Ovary (tissue), 9 donors: ENCODE data around the gene FHAD1. TPM values are rescaled to one million over a fixed set of nuclear protein-coding genes. Genes with fewer than 3 reads are reported as not detected.

Source experiments
- DNase-seq, 5 donors: peaks; one replicate each; pipeline ENCODE4 v3.0.0-alpha.2; 2019 to 2020
- H3K27ac ChIP-seq, 2 donors: fragments of 200-600 bp; one replicate each; pipeline versions ENCODE4 v1.5.1 to v1.8.0; 2019 to 2022
- H3K27me3 ChIP-seq: fragments of 200-600 bp; one replicate; pipeline ENCODE4 v1.8.0; 2022
- H3K36me3 ChIP-seq: fragments of 200-600 bp; sonication (generic); one replicate; pipeline ENCODE4 v1.5.1; 2019
- H3K4me1 ChIP-seq: one replicate; pipeline ENCODE4 v1.8.1; 2013; ENCODE audit warnings: mild to moderate bottlenecking, moderate library complexity; ENCODE audit not compliant: insufficient read depth
- H3K4me3 ChIP-seq: fragments of 200-600 bp; sonication (generic); one replicate; pipeline ENCODE4 v1.5.1; 2017
- H3K9me3 ChIP-seq, 2 donors: fragments of 200-600 bp in 1 of 2; sonication (generic) in 1 of 2; one replicate each; pipeline versions ENCODE4 v1.5.1 to v1.8.1; 2013 to 2019; ENCODE audit warnings: mild to moderate bottlenecking in 1 of 2, moderate library complexity in 1 of 2
- EP300 ChIP-seq: sonication (generic); formaldehyde crosslinking; IDR thresholded peaks from one replicate; pipeline ENCODE4 v1.6.1; 2017; ENCODE audit warnings: antibody characterized with exemption
- POLR2A ChIP-seq: fragments of 450-650 bp; IDR thresholded peaks from one replicate; pipeline ENCODE4 v1.6.1; 2017; ENCODE audit warnings: antibody characterized with exemption, mild to moderate bottlenecking, moderate library complexity
- WGBS, 3 donors: extraction: QIAGEN DNeasy Blood & Tissue Kit in 1 of 3; methylation state at CpG; one replicate each; pipeline versions ENCODE4 v1.1.5 to v1.1.7; 2013 to 2017; 5-methylcytosine and 5-hydroxymethylcytosine counted together
- intact Hi-C, 4 donors: fragments of 100-400 bp; cut with DNase I; formaldehyde crosslinking; loops; one replicate each; pipeline versions ENCODE4 v1.11.0 to v1.15.1; 2022 to 2023
- polyA plus RNA-seq, 2 donors: library from polyadenylated mRNA; stranded (reverse); fragments of 200-250 nt in 1 of 2; fragments of 350-450 nt in 1 of 2; fragmentation: Illumina TruSeq in 1 of 2; extraction: RNeasy Lipid Tissue Mini Kit (QIAGEN cat#74804) in 1 of 2; gene quantifications; one replicate each; pipeline ENCODE4 v1.2.3, GENCODE V29; 2013 to 2014
- total RNA-seq, 7 donors: library from RNA; depleted of rRNA in 2 of 7; stranded (reverse); fragments of >200 nt in 2 of 7; fragmentation: NEBNext Ultra II Directional in 3 of 7; extraction: Animal tissue kit (Norgen Biotek cat#: 25700) in 3 of 7; gene quantifications; one replicate each; pipeline versions ENCODE4 v1.1.0 to v1.2.4, GENCODE V29; 2016 to 2023
- TF ChIP-seq, protein P1 (sequence below), 3 donors: fragments of 450-650 bp in 2 of 3; fragments of 200-600 bp in 1 of 3; IDR thresholded peaks; one replicate each; pipeline versions ENCODE4 v1.5.1 to v1.8.0; 2016 to 2022; ENCODE audit warnings: antibody characterized with exemption in 3 of 3, mild to moderate bottlenecking in 1 of 3
- donor health status: DM: no; HTN: no; CAD: no; lungs with moderate emphysema.
- donor health status: DM: no; HTN: no; CAD: no.
- donor health status: Bipolar disorder and iron deficiency.
- donor health status: DM: yes; HTN: yes; CAD: no.
- donor health status: DM: no; HTN: no; CAD: no.
- donor health status: DM: yes; HTN: yes; CAD: no.

The FHAD1 gene
- total and polyA plus RNA-seq, 9 donors, result 0.40 to 23.0 (median 1.4) TPM

DNA sequence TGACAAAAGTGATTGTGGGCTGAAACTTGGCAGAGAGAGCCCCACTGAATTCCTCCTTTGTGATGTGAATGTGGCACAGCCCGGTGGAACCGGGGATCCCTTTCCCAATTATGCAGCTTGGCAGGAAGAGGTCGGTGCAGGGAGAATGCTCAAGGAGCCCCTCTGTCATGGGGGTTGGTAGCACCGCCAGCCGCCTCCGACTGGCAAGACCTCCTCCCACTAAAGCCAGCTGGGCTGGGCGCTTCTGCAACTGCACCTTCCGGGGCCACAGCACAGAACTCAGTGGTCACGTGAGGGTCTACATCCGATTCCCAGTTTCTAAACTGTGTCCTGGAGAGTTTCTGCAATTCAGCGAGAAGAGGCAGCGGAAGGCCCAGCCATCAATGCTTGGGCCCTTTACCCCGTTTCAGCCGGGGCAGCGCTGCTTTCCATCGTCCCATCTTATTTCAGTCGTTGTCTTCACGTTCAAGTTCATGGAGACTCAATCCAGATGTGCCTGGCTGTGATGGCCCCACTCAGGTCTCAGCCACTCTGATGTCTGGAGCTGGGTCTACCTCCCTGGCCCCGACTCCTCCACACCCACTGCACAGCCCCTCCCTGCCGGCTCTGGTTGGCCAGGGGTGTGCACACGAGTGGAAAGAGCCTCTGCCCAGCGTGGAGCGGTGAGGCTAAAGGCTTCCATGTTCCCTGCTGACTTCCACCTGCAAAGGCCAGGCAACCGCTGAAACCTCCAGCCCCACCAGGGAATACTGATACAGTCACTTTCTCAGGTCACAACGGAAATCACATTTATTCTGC, 39.8 kb upstream of the FHAD1 start:
- no peaks in the 10 kb centered on the region for H3K36me3 ChIP-seq
- TF ChIP-seq, protein P1, sequence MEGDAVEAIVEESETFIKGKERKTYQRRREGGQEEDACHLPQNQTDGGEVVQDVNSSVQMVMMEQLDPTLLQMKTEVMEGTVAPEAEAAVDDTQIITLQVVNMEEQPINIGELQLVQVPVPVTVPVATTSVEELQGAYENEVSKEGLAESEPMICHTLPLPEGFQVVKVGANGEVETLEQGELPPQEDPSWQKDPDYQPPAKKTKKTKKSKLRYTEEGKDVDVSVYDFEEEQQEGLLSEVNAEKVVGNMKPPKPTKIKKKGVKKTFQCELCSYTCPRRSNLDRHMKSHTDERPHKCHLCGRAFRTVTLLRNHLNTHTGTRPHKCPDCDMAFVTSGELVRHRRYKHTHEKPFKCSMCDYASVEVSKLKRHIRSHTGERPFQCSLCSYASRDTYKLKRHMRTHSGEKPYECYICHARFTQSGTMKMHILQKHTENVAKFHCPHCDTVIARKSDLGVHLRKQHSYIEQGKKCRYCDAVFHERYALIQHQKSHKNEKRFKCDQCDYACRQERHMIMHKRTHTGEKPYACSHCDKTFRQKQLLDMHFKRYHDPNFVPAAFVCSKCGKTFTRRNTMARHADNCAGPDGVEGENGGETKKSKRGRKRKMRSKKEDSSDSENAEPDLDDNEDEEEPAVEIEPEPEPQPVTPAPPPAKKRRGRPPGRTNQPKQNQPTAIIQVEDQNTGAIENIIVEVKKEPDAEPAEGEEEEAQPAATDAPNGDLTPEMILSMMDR (IDR thresholded peaks at IDR 0.05), result no peak
- no peak for TF ChIP-seq POLR2A
- TF ChIP-seq EP300, result no peak
- peak in 1 of 5 donors; percentile 30 for DNase-seq
- no peak overlapping the region for H3K4me3 ChIP-seq
- H3K27ac ChIP-seq, result no peak overlapping the region
- 68 to 80% (median 79%) methylated on average over 23 to 25 of the region's 25 CpGs for WGBS, 3 donors
- no peaks in the 10 kb centered on the region for H3K9me3 ChIP-seq
- intact Hi-C loops, result loop anchor here in 1 of 4 donors (10.0 kb wide), 1 partner anchor 52 kb away; the partner anchor contains the start of gene TMEM51
- no peaks in the 10 kb centered on the region for H3K27me3 ChIP-seq
- H3K4me1 ChIP-seq, result peaks cover 14% of the 10 kb centered on the region

DNA sequence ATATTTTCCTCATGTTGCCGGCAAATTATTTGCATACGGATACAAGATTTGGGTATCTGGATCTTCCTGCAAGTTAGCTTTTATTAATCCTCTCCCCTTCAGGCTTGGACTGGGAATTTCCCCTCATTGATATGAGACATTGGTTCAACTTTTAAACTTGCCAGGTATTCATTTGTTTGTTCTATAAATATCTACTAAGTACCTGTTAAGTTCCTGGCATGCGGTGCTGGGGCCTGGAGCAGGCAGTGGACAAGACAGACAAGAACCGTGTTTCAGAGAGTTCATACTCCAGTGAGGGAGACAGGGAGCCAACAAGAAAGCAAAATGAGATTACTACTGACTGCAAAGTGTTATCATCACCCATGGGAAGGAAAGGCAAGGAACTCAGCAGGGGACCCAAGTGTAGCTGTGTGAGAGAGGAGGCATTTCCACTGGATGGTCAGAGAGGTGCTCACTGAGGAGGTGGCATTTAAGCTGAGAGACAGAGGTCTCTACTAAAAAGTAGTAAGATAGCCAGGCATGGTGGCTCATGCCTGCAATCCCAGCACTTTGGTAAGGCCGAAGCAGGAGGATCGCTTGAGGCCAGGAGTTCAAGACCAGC, 39.1 kb upstream of the FHAD1 start:
- Histone ChIP-seq H3K27ac (no peak overlapping the region), H3K27me3 (no peaks in the 10 kb centered on the region), H3K4me3 (no peak overlapping the region), H3K4me1 (peaks cover 21% of the 10 kb centered on the region), H3K36me3 (no peaks in the 10 kb centered on the region), H3K9me3 (no peaks in the 10 kb centered on the region)
- DNase-seq, result peak in 1 of 5 donors; percentile 7
- no peak for TF ChIP-seq EP300
- TF ChIP-seq POLR2A, result no peak
- TF ChIP-seq, protein P1 (IDR thresholded peaks at IDR 0.05), result no peak
- 87 to 90% (median 87%) methylated on average over 6 of the region's 6 CpGs for WGBS, 3 donors
- intact Hi-C loops, result loop anchor here in 1 of 4 donors (10.0 kb wide), 1 partner anchor 53 kb away; the partner anchor contains the start of gene TMEM51

DNA sequence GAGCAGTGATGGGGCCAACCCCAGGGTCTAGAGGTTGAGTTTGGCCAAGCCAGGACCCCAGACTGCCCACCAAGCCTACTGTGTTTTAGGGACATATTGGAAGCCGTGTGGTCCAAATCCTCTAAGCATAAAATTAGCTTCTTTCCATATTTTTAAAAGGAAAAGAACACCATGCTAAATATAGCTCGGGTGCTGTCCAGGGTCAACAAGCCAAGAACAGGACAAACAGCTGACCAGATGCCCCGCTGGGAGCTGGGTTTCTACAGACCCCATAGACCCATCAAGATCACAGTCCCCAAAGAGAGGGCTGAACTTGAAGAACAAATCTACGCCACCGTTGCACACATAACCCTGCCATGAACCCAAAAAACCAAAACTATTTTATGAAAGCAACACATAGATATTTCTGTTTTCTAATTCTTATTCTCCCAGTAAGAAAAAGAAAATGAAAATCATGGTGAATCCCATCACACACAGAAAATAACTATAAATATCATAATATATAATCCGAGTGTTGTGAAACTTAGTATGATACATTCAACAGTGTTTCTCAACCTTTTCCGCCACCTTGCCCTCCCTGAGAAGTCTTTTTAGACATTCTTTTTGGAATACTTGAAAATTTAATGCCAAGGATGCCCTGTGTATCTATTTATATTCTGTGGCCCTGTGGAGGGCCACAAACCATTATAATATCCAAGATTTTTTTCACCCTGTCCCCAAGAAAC, 36.2 kb upstream of the FHAD1 start:
- TF ChIP-seq EP300, result no peak
- Histone ChIP-seq H3K9me3 (no peaks in the 10 kb centered on the region), H3K4me1 (peaks cover 37% of the 10 kb centered on the region), H3K36me3 (no peaks in the 10 kb centered on the region), H3K4me3 (no peak overlapping the region), H3K27me3 (no peaks in the 10 kb centered on the region), H3K27ac (peak overlapping the region; percentile 41 to 71)
- intact Hi-C loops, result loop anchor here in 2 of 4 donors (5.0 kb wide), 2 partner anchors 54 to 59 kb away; partner anchors contain the start of gene TMEM51 (in 1 of the 2)
- DNase-seq, result peak in 2 of 5 donors; percentile 42 to 57
- WGBS, 3 donors, result 21 to 40% (median 22%) methylated on average over 7 of the region's 7 CpGs

DNA sequence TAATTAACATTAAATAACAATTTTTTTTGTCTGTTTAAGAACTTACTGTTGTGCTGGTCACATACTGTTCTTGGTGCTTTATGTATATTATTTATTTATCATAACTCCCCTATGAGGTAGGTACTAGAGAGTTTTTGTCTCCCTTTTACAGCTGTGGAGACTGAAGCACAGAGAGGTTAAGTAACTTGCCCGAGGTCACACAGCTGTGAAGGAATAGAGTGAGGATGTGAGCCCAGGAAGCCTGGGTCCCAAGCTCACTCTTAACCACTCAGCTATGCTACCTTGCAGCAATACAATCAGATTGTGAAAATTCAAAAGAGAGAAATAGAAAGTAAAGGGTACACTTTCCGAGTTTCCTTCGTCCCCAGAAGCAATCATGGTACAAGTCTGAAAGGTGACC, 35.6 kb upstream of the FHAD1 start:
- H3K4me3 ChIP-seq, result no peak overlapping the region
- H3K36me3 ChIP-seq, result no peaks in the 10 kb centered on the region
- DNase-seq, result no peak
- peaks cover 37% of the 10 kb centered on the region for H3K4me1 ChIP-seq
- TF ChIP-seq EP300 (no peak), POLR2A (no peak)
- TF ChIP-seq, protein P1 (IDR thresholded peaks at IDR 0.05), result no peak
- H3K9me3 ChIP-seq, result no peaks in the 10 kb centered on the region
- H3K27me3 ChIP-seq, result no peaks in the 10 kb centered on the region
- WGBS, 3 donors, result 80 to 89% (median 83%) methylated on average over 3 of the region's 3 CpGs
- intact Hi-C loops, result loop anchor here in 2 of 4 donors (5.0 kb wide), 2 partner anchors 54 to 59 kb away; partner anchors contain the start of gene TMEM51 (in 1 of the 2)
- peak overlapping the region in 1 of 2 donors; percentile 71 for H3K27ac ChIP-seq
